Calu3 (cell line): ENCODE results near the gene ATP1A4. TPM values are rescaled to one million over a fixed set of nuclear protein-coding genes. Genes with fewer than 3 reads are reported as not detected.

ENCODE experiments used
- BruUV-seq: library from RNA; stranded (reverse); fragments of 400-500 nt; replicated peaks from 2 replicates; lab custom pipeline; 2021; lab: Mats Ljungman, UMichigan
- CTCF ChIA-PET: fragments of 300-600 bp; sonication (Branson Sonifier 250); formaldehyde crosslinking; loops from one replicate; lab custom pipeline; 2022; ENCODE audit warnings: antibody characterized with exemption; lab: Charles Lee
- DNase-seq: peaks from one replicate; pipeline ENCODE4 v3.0.0; 2022
- H3K27ac Mint-ChIP-seq: one replicate; pipeline ENCODE4 v1.8.0; 2022; ENCODE audit warnings: mixed read lengths; ENCODE audit not compliant: unreplicated experiment
- H3K27me3 Mint-ChIP-seq: one replicate; pipeline ENCODE4 v1.8.0; 2022; ENCODE audit warnings: mixed read lengths; ENCODE audit not compliant: unreplicated experiment
- H3K36me3 Mint-ChIP-seq: one replicate; pipeline ENCODE4 v1.8.0; 2022; ENCODE audit warnings: mild to moderate bottlenecking, moderate library complexity, mixed read lengths; ENCODE audit not compliant: insufficient read depth, unreplicated experiment
- H3K4me1 Mint-ChIP-seq: one replicate; pipeline ENCODE4 v1.8.0; 2022; ENCODE audit warnings: mild to moderate bottlenecking, low read depth, mixed read lengths; ENCODE audit not compliant: unreplicated experiment
- H3K4me3 Mint-ChIP-seq: one replicate; pipeline ENCODE4 v1.8.0; 2022; ENCODE audit warnings: mild to moderate bottlenecking, low read depth, moderate library complexity, mixed read lengths; ENCODE audit not compliant: unreplicated experiment
- H3K9me3 Mint-ChIP-seq: one replicate; pipeline ENCODE4 v1.8.0; 2022; ENCODE audit warnings: low read depth, mixed read lengths; ENCODE audit not compliant: unreplicated experiment
- CTCF ChIP-seq: fragments of 200-600 bp; IDR thresholded peaks from one replicate; pipeline ENCODE4 v1.8.0; 2022; ENCODE audit warnings: antibody characterized with exemption; ENCODE audit not compliant: unreplicated experiment
- intact Hi-C: fragments of 100-400 bp; cut with micrococcal nuclease; formaldehyde crosslinking; loops from one replicate; pipeline ENCODE4 v1.10.0; 2022; ENCODE audit not compliant: unreplicated experiment
- total RNA-seq: library from RNA; stranded (reverse); gene quantifications from 2 replicates; pipeline ENCODE4 v1.2.3, GENCODE V29; 2022

The ATP1A4 gene
- total RNA-seq, 1 experiment from 2014 or later: not detected

- Mint-ChIP-seq H3K4me3 (no peak overlapping the region), H3K36me3 (no peaks in the 10 kb centered on the region), H3K27ac (no peak overlapping the region), H3K27me3 (peaks cover 79% of the 10 kb centered on the region), H3K9me3 (no peaks in the 10 kb centered on the region), H3K4me1 (no peaks in the 10 kb centered on the region)
- DNase-seq: no peak
- CTCF ChIA-PET: no interaction called here
- intact Hi-C loops: no loop called here
- no peak for TF ChIP-seq CTCF
- no TSS peak for BruUV-seq
These were observed 27.3 kb downstream of the ATP1A4 start for GRCh38 chr1:160178731-160179130.

GRCh38 chr1:160179336-160179735 is 27.9 kb downstream of the ATP1A4 start:
- Mint-ChIP-seq H3K27ac (no peak overlapping the region), H3K4me3 (no peak overlapping the region), H3K4me1 (no peaks in the 10 kb centered on the region), H3K36me3 (no peaks in the 10 kb centered on the region), H3K9me3 (no peaks in the 10 kb centered on the region), H3K27me3 (peaks cover 73% of the 10 kb centered on the region)
- intact Hi-C loops: no loop called here
- no TSS peak for BruUV-seq
- TF ChIP-seq CTCF: no peak
- CTCF ChIA-PET: interaction anchor here (1.1 kb wide), 1 partner anchor 14 kb away, joined by 3 read pairs; no protein-coding TSS in a partner anchor
- no peak for DNase-seq

- Mint-ChIP-seq H3K4me3 (no peak overlapping the region), H3K36me3 (no peaks in the 10 kb centered on the region), H3K9me3 (no peaks in the 10 kb centered on the region), H3K27me3 (peaks cover 56% of the 10 kb centered on the region), H3K4me1 (no peaks in the 10 kb centered on the region), H3K27ac (no peak overlapping the region)
- CTCF ChIA-PET: no interaction called here
- no peak for DNase-seq
- no TSS peak for BruUV-seq
- intact Hi-C loops: no loop called here
- no peak for TF ChIP-seq CTCF
These were observed 34.8 kb downstream of the ATP1A4 start for GRCh38 chr1:160186246-160186645.

- DNase-seq: no peak
- H3K9me3 Mint-ChIP-seq: no peaks in the 10 kb centered on the region
- CTCF ChIA-PET: interaction anchor here (0.6 kb wide), 1 partner anchor 42 kb away, joined by 3 read pairs; no protein-coding TSS in a partner anchor
- H3K27ac Mint-ChIP-seq: no peak overlapping the region
- no peaks in the 10 kb centered on the region for H3K36me3 Mint-ChIP-seq
- H3K4me1 Mint-ChIP-seq: no peaks in the 10 kb centered on the region
- no peak for TF ChIP-seq CTCF
- H3K27me3 Mint-ChIP-seq: peaks cover 51% of the 10 kb centered on the region
- no peak overlapping the region for H3K4me3 Mint-ChIP-seq
- intact Hi-C loops: no loop called here
- BruUV-seq: no TSS peak
These were observed 35.3 kb downstream of the ATP1A4 start for GRCh38 chr1:160186729-160187128.
